SHP77 treated with DMSO at 0.1 percent for 48 hours (cell line): ENCODE data around the gene ZDHHC9.
"Not testable (repeated sequence)": the region's sequence is repeated elsewhere in the genome, so short reads cannot be mapped to it uniquely, and the experiment has no call there.

Source experiments
- DNase-seq: peaks from one replicate; lab custom pipeline; 2025; lab: John Stamatoyannopoulos, UW

Gene ZDHHC9

GRCh38 chrX:129843459-129844306 is at the start of gene ZDHHC9:
Gene ZDHHC9, minus strand, starts transcription at chrX:129843886. Its CDS starts 1,941 bp downstream, at chrX:129841945.
- DNase-seq: peak; percentile 48

GRCh38 chrX:129877401-129877800 is 33.7 kb upstream of the ZDHHC9 start:
- no peak for DNase-seq

GRCh38 chrX:129876771-129877305 is 33.2 kb upstream of the ZDHHC9 start:
- DNase-seq: peak; percentile 38

GRCh38 chrX:129875669-129876068 is 32.0 kb upstream of the ZDHHC9 start:
- DNase-seq: no peak

GRCh38 chrX:129872524-129872923 is 28.8 kb upstream of the ZDHHC9 start:
- no peak for DNase-seq

- not testable (repeated sequence) for DNase-seq
Observed at GRCh38 chrX:129866321-129866720, 22.6 kb upstream of the ZDHHC9 start.

GRCh38 chrX:129859134-129859533 is 15.4 kb upstream of the ZDHHC9 start:
- not testable (repeated sequence) for DNase-seq

GRCh38 chrX:129851825-129852224 is 8.1 kb upstream of the ZDHHC9 start:
- not testable (repeated sequence) for DNase-seq

GRCh38 chrX:129846716-129847115 is 3.0 kb upstream of the ZDHHC9 start:
- DNase-seq: no peak

- DNase-seq: no peak
Observed at GRCh38 chrX:129845616-129846190, 2.0 kb upstream of the ZDHHC9 start.

GRCh38 chrX:129843209-129843458 is 552 bp downstream of the ZDHHC9 start:
- DNase-seq: no peak

- DNase-seq: no peak
Observed at GRCh38 chrX:129842510-129843208, 1.0 kb downstream of the ZDHHC9 start.

- DNase-seq: no peak
Observed at GRCh38 chrX:129840344-129840743, 3.3 kb downstream of the ZDHHC9 start.

GRCh38 chrX:129836827-129837226 is 6.9 kb downstream of the ZDHHC9 start:
- no peak for DNase-seq

GRCh38 chrX:129833153-129833990 is 10.3 kb downstream of the ZDHHC9 start:
- DNase-seq: no peak

GRCh38 chrX:129831091-129831885 is 12.4 kb downstream of the ZDHHC9 start:
- peak; percentile 5 for DNase-seq

GRCh38 chrX:129830494-129830893 is 13.2 kb downstream of the ZDHHC9 start:
- no peak for DNase-seq

- no peak for DNase-seq
Observed at GRCh38 chrX:129825746-129826505, 17.8 kb downstream of the ZDHHC9 start.

- DNase-seq: no peak
Observed at GRCh38 chrX:129824620-129825019, 19.1 kb downstream of the ZDHHC9 start.

- no peak for DNase-seq
Observed at GRCh38 chrX:129823522-129823921, 20.2 kb downstream of the ZDHHC9 start.
